NCI-H2196 (cell line): ENCODE data around the gene CMTM8.
"Not testable (repeated sequence)": the region's sequence is repeated elsewhere in the genome, so short reads cannot be mapped to it uniquely, and the experiment has no call there.

Experiments used
- DNase-seq: peaks from one replicate; lab custom pipeline; 2025; ENCODE audit not compliant: unreplicated experiment; lab: John Stamatoyannopoulos, UW

Gene CMTM8, protein sequence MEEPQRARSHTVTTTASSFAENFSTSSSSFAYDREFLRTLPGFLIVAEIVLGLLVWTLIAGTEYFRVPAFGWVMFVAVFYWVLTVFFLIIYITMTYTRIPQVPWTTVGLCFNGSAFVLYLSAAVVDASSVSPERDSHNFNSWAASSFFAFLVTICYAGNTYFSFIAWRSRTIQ

DNA sequence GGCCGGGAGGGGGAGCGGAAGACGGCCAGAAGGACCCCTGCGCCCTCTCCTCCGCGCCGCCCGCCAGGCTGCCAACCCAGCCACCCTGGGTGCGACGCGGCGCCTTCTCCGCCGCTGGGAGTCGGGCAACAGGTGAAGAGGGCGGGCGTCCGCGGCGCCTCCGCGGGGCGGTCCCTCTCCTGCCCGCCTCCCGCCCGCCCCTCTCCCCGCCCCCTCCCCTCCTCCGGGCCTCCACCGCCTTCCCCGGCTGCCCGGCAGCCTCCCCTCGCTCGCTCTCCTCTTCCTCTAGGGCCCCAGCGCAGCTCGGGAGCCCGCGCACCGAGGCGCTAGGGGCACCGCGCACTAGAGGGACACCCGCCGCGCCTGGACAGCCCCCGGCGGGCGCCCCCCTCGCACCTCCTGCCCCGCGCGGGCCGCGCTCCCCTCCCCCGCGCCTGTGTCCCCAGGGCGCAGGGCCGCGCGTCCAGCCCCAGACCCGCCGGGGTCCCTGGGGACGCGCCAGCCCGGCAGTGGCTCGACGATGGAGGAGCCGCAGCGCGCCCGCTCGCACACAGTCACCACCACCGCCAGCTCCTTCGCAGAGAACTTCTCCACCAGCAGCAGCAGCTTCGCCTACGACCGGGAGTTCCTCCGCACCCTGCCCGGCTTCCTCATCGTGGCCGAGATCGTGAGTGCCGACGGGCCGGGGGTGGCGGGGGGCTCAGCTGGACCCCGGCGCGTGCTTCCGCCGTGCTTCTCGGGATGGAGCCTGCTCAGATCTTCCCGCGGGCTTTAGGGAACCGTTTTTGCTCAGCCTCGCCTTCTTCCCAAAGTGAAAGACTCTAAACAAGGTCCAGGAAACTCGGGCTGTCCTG, at the start of gene CMTM8:
Gene CMTM8, plus strand, starts transcription at position 228 of the 854 bp plus-strand sequence. Its CDS starts 293 bp downstream, at position 521.
- DNase-seq: peak; percentile 60

DNA sequence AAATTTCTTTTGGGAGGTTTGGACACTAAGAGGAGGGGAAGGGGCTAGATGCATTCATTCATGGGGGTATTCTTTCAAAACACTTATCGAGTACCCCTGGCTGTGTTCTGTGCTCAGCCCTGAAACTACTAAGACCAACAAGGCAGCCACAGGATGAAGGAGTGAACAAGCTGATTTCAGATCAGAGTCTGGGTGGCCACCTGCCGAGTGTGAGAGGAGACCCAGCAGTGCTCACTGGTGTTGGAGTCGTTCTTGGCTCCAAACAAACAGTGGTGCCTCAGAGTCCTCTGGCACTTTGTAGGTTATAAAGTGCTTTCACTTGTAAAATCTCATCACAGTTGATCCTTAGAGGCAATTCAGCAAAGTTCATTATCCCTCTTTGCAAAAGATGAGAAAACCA, 48.8 kb upstream of the CMTM8 start:
- no peak for DNase-seq

DNA sequence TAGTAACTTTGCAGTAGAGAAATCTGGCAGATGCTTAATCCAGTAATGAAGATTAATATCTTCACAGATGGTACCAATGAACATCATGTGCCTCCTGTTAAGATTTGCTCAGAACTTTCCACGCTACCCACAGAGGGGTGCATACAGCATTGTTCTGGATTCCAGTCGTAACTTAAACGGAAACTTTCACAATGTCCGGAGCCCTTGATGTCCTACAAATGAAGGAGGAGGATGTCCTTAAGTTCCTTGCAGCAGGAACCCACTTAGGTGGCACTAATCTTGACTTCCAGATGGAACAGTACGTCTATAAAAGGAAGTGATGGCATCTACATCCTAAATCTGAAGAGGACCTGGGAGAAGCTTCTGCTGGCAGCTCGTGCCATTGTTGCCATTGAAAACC, 47.9 kb upstream of the CMTM8 start:
- not testable (repeated sequence) for DNase-seq

DNA sequence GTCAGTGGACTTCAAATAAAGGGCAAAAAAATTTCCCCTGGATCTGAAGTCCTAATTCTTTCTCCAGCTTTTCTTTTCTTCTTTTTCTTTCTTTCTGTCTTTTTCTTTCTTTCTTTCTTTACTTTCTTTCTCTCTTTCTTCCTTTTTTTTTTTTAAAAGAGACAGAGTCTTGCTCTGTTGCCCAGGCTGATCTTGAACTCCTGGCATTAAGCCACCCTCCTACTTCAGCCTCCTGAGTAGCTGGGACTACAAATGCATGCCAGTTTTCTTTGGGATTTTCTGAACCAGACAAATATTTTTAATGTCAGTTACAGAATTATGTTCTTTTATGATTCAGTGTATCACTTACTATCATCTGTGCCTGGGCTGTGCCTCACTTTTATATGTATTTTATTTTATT, 45.4 kb upstream of the CMTM8 start:
- no peak for DNase-seq

DNA sequence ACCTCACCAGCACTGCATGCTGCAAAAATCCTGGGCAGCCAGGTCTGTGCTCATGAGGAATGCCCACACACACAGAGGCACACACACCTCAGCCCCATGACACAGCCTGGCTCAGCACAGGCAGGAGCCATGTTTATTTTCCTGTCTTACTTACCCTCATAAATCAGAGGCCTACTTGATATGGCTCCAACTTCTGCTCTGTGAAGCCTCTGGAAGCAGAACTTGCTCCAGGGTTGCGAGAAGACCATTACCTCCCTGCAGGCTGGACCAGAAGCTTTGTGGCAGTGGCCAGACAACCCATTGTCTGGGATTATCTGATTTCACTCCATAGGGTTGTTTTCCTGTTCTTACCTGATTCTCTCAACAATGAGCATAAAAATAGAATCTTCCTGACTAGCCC, 43.8 kb upstream of the CMTM8 start:
- no peak for DNase-seq

DNA sequence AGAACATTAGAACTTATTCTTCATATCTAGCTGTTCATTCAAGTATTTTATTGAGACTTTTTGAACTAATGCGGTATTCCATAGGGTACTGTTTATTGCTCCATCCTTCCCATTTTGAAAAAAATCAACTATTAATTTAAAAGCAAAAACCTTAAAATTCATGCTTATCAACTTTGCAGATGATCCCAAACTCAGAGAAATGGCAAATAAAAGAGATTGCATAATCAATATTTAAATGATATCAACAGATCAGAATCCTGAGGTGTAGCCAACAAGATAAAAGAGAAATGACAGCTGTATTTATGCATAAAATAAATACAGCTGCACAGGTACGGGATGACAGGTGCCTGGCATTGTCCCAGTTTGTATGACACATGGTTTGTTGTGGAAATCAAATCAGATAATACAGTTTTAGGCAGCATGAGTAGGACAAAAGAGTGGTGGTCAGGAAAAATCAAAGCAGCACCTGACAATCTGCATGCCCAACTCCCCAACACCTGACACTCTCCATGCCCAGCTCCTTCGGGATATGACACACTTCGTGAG, 42.4 kb upstream of the CMTM8 start:
- peak; percentile 12 for DNase-seq

DNA sequence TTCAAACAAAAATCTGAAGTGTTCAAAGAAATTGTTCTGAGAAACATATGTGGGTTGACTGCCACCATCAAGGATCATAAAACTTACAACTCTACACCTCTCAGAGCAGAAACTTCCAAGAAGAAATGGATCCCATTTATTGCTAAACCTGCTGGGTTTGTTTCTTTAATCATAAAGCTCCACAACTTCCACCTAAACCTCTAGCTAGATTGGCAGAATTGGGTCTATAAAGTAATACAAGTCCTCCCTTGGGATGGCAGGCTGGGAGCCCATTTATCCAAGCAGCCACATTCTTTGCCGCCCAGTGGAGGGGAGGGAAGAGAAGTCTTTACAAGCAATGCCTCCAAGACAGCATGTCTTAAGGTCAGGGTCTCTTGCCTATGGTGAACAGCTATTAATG, 40.5 kb upstream of the CMTM8 start:
- DNase-seq: no peak

DNA sequence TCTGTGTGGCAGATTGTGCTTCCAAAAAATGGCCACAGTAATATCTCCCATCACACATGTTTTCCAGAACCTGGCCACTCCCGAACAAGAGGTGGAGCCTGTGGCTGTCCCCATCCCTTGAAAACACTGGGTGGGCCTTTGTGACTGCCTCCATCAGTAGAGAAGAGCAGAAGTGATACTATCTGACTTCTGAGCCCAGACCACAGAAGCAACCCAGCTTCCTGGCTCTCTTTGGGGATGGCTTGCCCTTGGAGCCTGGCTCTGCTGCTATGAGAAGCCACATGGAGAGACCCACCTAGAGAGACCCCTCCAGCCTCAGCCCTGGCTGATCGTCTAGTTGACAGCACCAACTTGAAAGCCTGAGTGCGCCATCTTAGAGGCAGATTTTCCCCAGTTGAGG, 39.8 kb upstream of the CMTM8 start:
- no peak for DNase-seq

DNA sequence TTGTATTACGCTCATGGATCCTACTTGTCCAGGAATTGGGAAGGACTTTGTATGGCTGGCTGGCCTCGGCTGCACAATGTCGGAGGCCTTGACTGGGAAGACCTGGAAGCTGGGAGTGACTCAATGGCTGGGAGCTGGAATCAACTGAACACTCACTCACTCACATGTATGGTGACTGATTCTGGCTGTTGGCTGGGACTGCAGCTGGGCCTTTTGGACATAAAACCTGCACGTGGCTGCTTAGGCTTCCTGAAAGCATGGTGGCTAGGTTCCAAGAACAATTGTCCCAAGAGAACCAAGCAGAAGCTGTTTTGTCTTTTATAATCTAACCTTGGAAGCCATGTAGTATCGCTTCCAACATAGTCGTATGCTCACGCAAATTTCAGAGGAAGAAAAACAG, 38.0 kb upstream of the CMTM8 start:
- peak; percentile 21 for DNase-seq

DNA sequence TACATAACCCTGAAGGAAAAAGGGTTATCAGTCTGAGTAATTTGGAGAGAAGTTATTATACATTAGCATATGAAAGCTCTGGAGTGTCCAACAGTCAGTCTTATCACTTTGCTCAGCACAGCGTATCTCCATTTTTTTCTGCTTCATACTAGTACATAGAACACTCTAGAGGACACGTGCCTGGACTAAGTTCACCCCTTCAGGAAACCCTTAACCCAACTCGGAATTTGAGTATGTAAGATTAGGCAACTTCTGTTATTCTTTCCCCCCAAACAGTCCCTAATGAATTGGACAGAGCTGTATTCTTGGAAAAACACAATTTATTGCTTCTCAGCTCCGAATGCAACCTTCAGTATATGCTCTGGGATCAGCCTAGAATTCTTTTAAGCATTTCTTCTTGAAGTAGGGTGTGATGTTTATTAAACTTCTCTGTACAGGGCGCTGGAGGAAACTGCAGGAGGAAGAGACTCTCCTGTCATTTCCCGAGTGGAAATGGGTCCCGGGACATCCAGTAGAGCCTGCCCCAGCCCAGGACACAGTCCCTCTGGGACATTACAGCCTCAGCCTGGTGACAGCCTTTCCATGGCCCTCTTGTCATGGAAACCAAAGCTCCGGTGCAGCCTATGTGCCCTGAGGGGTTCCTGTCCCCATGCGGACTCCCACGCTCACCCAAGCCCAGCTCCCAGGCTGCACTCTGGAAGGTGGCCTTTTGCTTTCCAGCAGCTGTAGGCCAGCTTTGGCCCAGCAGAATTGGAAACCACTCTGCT, 37.3 kb upstream of the CMTM8 start:
- no peak for DNase-seq

DNA sequence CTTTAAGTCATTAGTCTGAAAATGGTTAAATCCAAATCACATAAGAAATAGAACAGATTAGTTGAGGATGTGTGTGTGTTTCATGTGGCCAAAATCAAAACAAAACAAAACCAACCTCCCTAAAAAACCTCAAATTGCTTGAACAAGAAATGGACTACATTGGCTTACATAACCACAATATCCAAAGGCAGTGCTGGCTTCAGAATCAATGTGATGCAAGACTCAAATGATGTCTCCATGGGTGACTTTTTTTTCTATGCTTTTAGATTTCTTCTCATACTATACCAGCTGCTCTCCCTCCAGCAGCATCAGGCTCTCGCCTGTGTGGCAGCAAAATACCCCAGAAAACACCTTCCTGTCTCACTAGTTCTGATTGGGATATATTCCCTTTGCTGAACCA, 36.0 kb upstream of the CMTM8 start:
- DNase-seq: no peak

DNA sequence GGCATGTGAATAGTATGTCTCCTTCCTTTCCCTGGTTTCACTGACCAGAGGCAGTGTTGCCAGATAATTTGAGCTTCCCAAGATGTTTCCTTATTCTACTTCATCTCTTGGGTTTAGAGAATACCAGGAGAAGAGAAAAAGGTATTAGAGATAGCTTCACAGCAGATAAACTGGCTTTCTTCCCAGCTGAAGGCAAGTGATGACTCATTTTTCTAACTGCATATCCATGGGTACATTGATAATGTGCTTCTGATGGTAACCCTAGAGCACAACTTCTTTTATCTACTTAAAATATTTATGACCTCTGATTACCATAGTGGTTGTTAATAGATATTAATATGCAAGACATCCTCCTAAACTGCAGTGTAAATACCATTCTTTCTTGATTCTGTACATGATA, 34.6 kb upstream of the CMTM8 start:
- DNase-seq: peak; percentile 17

DNA sequence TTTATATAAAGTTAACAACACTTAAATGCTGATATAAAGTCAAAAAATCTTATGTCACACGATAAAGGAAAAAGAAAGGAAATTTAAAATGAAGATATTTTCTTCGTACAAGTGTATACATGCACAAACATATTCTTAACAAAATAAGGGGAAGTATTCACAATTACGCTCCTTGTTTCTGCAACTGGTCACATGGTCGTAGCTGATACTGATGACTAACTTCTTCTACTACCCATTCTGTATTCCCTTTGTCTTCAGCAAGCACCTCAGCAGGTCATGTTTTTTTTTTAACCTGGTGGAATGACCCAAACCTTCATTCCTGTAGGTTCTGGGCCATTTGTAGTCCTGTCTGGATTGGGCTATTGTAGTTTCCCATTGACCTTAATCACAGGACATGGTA, 30.0 kb upstream of the CMTM8 start:
- DNase-seq: no peak

DNA sequence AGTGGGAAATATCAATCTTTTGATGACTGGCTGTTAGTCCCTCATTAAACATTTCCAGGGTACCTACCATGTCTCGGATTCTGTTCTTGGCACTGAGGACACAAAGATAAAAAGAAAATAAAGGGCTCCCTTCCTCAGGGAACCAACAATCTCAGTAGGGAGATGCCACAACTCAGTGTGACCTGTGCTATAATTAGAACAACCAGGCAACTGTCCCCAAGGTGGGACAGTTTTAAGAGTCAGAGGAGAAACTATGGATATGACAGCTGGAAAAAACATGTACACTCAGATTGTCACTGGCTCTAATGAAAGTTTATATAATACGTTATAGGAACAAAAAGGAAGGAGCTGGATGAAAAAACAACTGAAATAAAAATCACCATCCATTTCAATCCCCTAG, 23.3 kb upstream of the CMTM8 start:
- DNase-seq: no peak

DNA sequence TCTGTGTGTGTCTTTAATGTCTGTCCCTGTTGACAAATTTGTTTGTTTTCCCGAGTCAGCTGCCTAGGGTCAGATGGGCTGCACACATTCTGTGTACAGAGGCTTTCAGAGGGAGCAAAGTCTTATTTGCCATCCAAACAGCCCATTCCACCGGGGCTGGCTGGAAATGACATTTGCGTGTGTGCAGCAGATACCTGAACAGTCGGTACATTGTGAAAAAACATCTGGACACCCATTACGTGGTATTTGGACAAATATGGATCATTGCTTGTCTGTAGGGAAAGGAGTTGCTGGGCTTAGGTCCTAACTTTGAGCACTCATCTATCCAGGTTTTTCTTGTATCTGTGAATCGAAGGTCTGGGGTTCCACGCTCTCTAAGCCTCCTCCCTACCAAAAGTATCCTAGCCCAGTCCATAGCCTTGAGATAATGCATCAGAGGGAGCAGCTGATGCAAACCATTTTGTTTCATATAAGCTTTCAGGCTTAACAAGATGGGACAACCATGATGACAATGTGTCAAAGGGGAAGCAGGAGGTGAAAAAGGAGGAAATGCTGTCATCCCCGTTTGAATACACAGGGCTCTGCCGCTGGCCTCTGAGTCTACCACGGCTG, 22.2 kb upstream of the CMTM8 start:
- DNase-seq: no peak

DNA sequence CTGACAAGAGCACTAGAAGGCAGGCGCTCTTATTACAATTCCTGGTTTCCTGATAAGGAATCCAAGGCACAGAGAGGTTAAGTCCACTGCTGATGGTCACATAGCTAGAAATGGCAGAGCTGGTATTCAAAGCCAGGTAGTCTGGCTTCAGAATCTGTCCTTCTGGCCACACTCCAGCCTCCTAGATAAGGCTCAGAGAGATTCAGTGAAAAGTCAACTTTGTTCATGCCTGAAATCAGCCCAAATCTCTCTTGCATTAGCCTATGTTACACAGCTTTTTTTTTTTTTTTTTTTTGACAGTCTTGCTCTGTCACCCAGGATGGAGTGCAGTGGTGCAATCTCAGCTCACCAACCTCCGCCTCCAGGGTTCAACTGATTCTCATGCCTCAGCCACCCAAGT, 21.1 kb upstream of the CMTM8 start:
- DNase-seq: no peak

DNA sequence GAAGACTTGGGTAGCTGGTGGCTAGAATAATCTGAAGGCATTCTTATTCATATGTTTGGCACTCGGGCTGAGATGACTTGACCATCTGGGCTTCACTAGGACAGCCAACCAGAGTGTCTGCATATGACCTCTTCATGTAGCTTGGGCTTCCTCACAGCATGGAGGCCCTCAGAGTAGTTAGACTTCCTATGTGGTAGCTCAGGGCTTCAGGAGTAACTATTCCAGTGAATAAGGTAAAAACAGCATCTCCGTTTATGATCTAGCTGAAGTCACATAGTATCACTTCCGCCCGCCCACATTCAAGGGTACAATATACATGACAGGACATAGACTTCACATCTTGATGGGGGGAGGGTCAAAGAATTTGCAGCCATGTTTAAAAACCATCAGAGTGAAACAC, 18.9 kb upstream of the CMTM8 start:
- no peak for DNase-seq

DNA sequence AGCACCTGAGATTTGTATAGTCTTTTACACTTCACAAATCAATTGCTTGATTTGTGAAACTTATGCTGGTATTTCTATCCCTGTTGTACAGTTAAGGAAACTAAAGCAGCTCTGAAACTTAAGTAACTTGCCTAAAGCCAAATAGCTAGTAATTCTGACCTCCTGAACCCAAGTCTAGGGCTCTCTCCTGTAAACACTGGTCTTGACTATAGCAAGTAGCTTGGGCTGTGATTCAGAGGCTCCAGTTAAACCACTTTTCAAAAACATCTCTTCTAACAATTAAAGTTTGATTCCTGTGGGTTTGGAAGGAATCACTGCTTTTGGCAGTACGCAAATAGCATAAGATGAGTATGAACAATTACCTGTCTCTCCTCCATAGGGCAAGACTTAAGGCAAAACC, 18.5 kb upstream of the CMTM8 start:
- no peak for DNase-seq

DNA sequence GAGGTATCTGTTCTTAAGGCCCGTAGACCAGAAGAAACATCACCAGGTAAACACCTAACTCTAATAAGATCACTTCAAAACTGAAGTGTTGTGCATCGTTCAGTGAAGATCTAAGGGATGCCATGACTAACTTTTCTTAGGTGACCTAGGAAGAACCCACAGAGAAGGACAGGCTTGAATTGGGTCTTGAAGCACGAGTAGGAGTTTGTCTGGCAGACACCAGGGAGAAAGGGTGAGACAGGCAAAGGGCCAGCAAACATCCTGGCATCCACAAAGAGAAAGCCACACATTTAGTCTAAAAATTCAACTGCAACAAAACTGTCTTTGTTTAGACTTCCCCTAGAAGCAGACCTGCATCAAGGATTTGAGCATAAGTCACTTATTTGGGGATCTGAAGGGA, 15.5 kb upstream of the CMTM8 start:
- no peak for DNase-seq

DNA sequence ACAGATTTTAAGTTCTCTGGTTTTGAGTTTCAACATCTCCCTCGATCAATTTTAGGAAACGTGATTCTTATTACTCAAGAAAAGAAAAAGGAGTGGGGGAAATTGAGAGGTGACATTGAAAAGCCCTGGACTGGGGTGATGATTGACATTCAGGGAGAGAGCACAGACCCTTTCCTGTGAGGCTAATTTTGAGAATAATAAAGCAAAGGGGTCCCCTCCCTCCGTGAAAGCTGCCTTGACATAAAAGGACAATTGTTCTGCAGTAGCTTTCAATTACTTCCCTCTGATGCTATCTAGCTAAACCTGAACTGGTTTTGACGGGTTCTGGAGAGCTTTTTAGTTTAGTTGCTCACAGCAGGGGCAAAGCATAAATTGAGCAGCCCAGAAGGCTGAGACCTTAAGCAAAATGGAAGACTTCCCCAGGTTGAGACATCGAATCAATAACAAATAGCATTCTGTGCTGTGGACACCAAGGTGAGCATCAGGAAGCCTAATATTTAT, 14.4 kb upstream of the CMTM8 start:
- no peak for DNase-seq

DNA sequence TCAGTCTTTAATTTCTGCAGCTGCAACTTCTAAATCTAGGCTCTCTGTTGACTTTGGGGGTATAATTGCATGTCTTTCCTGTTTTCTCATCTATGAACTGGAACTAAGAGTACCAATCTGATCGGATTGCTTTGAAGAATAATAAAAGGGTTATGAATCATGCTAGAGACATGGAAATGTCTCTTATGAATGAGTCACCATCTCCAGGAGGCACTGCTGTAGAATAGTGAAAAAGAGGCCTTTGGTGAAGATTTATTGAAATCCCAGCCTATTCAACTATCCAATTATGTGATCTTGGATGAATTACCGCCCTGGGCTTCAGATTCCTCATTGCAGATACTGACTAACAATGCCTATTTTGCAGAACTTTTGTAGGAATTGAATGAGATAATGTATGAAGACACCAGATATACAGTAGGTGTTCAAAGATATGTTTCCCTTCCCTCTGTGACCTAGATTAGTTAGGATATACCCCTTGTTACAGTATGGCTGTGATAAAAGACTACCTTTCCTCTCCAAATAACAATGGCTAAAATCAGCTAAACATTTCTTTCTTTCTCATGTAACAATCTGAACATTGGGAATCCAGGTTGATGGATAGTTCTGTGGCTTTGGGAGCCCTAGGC, 11.5 kb upstream of the CMTM8 start:
- DNase-seq: no peak
